Measurements from ENCODE around the gene BRF1.
"Not testable (repeated sequence)": the region's sequence is repeated elsewhere in the genome, so short reads cannot be mapped to it uniquely, and the experiment has no call there.

Gene BRF1, protein sequence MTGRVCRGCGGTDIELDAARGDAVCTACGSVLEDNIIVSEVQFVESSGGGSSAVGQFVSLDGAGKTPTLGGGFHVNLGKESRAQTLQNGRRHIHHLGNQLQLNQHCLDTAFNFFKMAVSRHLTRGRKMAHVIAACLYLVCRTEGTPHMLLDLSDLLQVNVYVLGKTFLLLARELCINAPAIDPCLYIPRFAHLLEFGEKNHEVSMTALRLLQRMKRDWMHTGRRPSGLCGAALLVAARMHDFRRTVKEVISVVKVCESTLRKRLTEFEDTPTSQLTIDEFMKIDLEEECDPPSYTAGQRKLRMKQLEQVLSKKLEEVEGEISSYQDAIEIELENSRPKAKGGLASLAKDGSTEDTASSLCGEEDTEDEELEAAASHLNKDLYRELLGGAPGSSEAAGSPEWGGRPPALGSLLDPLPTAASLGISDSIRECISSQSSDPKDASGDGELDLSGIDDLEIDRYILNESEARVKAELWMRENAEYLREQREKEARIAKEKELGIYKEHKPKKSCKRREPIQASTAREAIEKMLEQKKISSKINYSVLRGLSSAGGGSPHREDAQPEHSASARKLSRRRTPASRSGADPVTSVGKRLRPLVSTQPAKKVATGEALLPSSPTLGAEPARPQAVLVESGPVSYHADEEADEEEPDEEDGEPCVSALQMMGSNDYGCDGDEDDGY

DNA sequence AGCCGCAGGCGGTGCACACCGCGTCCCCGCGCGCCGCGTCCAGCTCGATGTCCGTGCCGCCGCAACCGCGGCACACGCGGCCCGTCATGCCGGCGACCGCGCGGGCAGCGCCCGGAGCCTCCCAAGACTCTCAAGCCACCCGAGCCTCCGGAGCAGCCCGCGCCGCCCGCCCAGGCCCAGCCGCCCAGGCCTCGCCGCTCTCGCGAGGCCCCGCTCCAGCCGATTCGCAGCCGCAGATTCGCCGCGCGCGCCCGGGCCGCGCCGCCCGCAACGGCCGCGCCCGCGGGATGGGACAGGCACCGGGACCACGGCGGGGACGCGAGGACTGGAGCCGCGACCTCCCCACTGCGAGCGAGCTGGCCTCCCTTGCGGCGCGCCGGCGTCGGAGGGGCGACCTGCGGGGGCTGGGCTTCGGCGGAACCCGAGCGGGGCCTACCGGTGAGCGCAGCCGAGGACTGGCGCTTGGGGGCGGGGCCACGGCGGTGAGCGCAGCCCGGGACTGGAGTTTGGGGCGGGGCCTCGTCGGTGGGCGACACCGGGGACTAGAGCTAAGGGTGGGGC is at the start of gene BRF1:
Gene BRF1, minus strand, starts transcription at position 460 of the 561 bp plus-strand sequence. Its CDS starts 372 bp downstream, at position 88.
- DNase-seq (ENCODE audit: low read depth in 2 of 2, low spot score in 1 of 2), result peak; percentile 89 to 97

DNA sequence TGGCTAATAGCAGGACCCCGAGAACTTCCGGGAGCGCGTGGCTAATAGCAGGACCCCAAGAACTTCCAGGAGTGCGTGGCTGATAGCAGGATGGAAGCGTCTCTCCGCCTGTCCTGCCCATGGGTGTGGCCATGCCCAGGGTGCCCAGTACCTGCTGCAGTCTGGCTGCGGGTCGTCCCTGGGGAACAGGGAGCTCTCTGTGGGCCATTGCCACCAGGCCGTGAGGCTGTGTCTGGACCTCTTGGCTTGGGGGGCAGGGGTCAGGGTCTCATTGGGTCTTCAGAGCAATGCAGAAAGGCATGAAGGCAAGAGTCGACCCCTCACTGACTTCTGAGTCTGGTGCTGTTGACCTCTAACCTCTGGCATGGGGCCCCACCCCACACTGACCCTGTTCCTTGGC is 49.2 kb upstream of the BRF1 start:
- no peak for DNase-seq (ENCODE audit: low read depth in 2 of 2, low spot score in 1 of 2)

DNA sequence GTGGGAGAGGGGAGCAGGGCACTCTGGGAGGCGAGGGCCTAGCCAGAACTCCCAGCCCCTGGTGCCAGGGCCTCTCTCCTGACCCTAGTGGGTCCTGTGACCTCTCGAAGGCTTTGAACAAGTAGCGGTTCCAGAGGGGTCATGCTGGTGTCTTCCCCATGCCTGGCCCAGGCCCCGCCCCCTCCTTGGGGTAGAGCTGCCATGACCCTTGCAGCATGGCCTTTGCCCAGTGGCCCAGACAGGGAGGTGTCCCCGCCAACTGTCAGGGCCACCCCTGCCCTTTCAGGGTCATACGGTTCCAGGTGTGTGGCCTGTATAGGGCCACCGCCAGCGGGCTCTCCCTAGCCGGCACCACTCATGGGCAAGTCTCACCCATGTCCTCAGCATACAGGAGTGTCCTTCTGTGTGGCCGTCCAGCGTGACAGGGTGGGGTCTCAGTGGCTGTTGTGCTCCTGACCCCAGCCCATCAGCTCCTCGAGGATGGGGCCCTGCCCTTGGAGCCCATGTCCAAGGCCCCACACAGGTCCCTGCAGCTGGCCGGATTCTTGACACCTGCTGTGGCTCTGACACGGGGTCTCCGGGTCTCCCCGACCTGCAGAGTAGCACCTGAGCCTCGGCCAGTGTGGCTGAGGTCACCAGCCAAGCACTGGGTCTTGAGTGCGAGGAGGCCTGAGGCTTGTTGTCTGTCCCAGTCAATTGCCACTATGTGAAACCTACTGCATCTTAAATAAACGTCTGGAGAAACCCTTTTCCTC is 48.3 kb upstream of the BRF1 start:
- no peak for DNase-seq (ENCODE audit: low read depth in 2 of 2, low spot score in 1 of 2)

GRCh38 chr14:105348169-105348944 is 47.6 kb upstream of the BRF1 start:
- DNase-seq (ENCODE audit: low read depth in 2 of 2, low spot score in 1 of 2), result no peak

- DNase-seq (ENCODE audit: low read depth in 2 of 2, low spot score in 1 of 2), result no peak
Measured at GRCh38 chr14:105347587-105347968, 46.8 kb upstream of the BRF1 start.

GRCh38 chr14:105346876-105347586 is 46.2 kb upstream of the BRF1 start:
- no peak for DNase-seq (ENCODE audit: low read depth in 2 of 2, low spot score in 1 of 2)

- DNase-seq (ENCODE audit: low read depth in 2 of 2, low spot score in 1 of 2), result no peak
Measured at GRCh38 chr14:105346200-105346533, 45.4 kb upstream of the BRF1 start.

GRCh38 chr14:105343194-105343593 is 42.4 kb upstream of the BRF1 start:
- no peak for DNase-seq (ENCODE audit: low read depth in 2 of 2, low spot score in 1 of 2)

GRCh38 chr14:105340821-105341733 is 40.3 kb upstream of the BRF1 start:
- no peak for DNase-seq (ENCODE audit: low read depth in 2 of 2, low spot score in 1 of 2)

DNA sequence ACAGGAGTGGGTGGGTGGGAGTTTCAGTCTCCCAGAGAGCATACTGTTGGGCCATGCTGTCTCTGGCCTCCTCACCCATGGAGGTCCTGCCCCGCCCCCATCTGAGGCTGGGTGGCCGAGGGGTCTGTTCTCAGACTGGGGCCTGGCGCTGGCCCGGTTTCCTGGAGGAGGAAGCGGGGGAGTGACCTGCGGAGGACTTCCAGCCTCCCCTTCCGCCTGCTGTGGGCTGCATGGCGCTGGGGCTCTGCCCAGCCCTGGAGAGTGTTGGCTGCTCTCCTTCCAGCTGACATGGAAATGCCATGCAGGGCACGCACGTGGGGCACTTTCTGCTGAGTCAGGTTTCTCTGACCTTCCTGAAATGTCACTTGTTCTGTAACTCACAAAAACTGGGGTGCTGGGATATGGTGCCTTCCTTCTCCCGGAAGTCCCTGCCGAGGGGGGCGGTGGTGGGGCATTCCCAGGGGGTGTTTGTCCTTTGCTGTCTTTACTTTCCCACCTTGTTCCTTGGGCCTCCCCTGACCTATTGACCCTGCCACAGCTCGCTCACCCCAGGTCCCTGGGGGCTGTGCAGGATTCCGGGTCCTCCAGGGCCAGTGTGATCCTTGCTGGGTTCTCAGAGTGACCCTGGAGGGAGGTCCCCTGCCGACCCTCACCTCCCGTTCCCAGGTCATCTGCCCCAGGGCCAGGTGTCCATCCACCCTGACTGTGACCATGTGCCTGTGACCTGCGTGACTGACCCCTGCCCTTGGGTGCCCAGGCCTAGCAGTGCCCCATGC is 37.4 kb upstream of the BRF1 start:
- DNase-seq (ENCODE audit: low read depth in 2 of 2, low spot score in 1 of 2), result no peak

DNA sequence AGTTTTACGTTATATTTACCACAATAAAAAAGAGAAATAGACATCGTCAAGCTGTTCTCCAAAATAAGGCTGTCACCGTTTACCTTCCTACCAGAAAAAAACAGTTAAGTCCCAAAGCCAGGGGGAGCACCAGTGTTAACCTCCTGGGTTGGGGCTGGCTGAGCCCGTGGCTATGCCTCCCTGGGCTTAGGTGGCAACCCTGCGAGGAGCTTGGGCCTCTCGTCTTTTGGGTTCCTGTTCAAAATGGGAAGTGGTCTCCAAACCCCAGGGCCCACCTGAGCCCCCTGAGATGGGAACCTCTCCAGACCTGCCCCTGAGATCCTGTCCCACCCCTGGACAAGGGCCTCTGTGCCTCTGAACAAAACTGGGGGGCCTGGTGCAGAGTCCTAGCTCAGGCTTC is 36.6 kb upstream of the BRF1 start:
- DNase-seq (ENCODE audit: low read depth in 2 of 2, low spot score in 1 of 2), result no peak

DNA sequence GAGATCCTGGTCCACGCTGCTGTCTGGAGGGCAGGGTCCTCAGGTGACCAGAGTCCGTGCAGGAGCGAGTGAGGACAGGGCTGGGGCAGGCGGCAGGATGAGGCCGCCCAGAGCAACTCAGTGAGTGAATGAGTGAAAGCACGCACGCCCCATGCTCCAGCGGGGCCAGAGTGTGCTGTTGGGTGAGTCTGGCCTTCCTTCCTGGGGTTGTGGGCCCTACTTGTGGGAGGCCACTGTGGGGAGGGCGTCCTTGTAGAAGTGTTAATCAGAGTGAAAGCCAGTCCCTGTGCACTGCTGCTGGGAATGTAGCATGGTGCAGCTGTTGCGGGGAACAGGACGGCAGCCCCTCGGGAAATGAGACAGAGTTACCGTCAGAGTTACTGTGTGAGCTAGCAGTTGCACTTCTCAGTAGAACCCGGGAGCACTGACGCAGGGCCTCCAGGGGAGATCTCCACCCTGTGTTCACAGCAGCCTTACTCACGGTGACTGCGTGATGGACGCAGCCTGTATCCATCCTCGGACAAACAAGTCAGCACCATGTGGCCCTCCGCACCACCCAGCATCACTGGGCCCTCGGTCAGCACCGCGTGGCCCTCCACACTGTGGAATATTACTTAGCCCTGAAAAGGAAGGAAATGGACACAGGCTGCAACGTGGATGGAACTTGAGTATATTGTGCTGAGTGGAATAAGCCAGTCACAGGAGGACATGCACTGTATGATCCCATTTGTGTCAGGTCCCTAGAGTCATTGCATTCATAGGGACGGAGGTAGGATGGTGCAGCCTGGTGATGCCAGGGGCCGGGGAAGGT is 35.9 kb upstream of the BRF1 start:
- DNase-seq (ENCODE audit: low read depth in 2 of 2, low spot score in 1 of 2), result no peak

GRCh38 chr14:105335735-105336476 is 35.1 kb upstream of the BRF1 start:
- no peak for DNase-seq (ENCODE audit: low read depth in 2 of 2, low spot score in 1 of 2)

- DNase-seq (ENCODE audit: low read depth in 2 of 2, low spot score in 1 of 2), result not testable (repeated sequence)
Measured at GRCh38 chr14:105335231-105335542, 34.4 kb upstream of the BRF1 start.

- DNase-seq (ENCODE audit: low read depth in 2 of 2, low spot score in 1 of 2), result no peak
Measured at GRCh38 chr14:105334383-105335230, 33.8 kb upstream of the BRF1 start.
